ENCODE measurements around the gene DES.
"Not testable (repeated sequence)": the region's sequence is repeated elsewhere in the genome, so short reads cannot be mapped to it uniquely, and the experiment has no call there.

The DES gene

DNA sequence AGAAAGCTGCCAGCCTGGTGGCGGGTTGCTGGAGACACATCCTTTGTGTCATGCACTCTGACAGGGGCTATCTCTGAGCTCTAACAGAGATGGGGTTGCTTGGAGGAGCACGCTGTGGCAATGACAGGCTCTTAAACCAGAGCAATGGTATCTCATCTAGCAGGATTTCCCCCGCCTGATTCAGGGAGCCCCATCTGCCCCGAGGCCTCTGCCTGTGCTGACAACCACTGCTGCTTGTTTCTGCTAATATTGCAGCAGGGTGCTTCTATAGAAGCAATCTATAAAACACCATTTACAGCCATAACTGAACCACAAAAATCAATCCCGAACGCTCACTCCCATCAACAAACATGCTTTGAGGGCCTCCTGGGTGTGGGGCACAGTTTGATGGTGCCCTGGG is 17.6 kb upstream of the DES start:
- no peak for DNase-seq

DNA sequence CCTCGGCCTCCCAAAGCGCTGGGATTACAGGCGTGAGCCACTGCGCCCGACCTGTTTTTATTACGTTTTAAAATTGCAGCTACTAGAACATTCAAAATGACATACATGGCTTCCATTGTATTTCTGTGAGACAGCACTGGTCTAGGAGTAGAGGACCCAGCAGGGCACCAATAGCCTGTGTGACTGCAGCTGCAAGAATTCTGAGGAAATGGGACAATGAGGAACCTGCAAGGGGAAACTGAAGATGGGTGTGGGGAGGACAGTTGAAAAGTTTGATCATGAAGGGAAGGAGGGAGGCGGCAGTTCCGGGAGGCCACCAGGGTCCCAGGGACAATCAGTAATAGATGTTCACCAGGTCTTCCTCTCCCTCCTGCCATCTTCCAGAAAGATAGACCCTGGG is 16.6 kb upstream of the DES start:
- no peak for DNase-seq

DNA sequence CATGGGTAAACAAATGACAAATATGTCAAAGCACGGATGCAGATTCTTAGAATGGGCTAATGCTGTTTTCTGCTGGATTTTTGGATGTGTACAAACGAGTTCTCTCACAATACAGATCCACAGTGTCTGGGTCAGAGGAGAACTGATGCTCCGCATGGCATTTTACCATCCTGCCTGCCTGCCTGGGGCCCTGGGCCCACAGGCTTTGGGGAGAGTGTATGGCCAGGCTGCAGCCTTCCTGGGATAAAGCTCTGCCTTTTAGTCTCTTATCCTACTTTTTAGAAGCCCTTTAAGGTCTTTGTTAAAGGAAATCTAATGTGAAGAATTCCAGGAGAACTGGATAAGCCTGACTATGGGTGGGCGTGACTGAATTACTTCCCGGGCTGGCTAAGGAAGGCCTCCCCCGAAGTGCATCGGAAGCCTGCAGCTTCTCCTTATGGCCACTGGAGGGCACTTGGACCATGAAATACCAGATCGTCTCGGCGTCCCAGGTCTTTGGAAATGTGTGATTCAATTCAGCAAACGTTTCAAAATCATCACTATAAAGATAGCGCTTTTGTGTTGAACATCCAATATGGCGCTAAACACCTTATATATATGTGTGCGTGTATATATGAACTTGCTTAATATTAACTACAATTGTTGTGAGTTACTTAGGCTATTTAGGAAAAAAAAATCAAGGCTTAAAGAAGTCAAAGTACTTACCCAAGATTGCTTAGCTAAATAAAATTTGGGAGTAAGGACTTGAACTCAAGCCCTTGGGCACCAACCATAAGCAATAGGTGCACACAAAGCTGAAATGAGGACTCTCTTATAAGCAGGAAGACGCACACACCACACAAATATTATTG is 15.3 kb upstream of the DES start:
- peak; percentile 54 for DNase-seq

DNA sequence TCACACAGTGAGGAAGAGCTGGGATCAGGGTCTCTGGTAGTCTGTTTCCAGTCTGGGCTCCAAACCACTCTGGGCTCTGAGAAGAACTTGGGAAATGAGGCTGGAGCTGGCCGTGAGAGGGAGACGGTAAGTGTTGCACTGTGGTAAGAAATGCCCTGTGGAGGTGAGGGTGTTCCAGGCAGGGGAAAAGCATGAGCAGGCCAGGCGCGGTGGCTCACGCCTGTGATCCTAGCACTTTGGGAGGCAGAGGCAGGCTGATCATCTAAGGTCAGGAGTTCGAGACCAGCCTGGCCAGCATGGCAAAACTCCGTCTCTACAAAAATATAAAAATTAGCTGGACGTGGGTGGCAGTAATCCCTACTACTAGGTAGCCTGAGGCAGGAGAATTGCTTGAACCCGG is 14.3 kb upstream of the DES start:
- no peak for DNase-seq

DNA sequence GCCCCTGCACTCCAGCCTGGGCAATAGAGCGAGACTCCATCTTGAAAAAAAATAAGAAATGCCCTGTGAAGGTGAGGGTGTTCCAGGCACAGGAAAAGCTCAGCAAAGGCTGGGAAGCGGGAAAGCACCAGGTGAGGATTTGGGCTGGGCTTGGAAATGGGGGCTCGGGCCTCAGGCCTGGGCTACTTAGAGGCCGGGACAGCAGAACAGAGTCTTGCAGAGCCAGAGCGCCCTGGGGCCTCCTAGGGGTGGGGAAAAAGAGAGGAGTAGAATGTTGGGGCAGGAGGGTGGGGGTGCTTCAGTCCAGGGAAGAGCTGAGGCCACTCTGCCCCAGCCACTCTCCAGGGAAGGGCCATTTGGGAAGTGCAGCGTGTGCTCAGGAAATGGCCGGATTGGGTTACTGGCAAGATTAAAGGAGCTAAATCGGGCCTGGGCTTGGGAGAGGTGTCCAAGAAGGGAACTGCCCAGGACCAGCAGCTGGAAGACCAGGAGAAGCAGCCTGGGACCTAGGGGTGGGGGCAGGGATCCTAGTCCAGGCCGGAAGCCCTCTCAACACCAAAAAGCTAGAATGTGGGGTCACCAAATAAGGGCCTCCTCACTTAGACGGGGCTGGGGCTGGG is 13.8 kb upstream of the DES start:
- no peak for DNase-seq

DNA sequence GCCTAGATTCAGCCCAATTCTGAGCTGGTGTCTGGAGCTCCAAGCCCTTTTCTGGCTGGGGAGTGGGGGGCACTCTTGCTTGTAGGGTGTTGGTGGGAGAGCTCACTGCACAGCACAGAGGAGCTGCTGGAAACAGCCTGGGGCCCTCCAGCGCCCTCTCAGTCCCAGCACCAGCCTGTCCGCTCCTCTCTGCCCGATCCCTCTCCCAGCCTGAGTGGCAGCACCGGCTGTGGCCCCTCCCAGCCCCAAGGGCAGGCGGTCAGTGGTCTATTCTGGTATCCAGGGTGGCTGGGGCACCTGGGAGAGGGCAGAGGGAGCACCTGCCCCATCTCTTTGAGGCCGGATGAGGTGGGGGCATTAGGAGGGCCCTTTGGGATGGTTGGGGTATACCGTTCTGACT is 13.2 kb upstream of the DES start:
- no peak for DNase-seq

DNA sequence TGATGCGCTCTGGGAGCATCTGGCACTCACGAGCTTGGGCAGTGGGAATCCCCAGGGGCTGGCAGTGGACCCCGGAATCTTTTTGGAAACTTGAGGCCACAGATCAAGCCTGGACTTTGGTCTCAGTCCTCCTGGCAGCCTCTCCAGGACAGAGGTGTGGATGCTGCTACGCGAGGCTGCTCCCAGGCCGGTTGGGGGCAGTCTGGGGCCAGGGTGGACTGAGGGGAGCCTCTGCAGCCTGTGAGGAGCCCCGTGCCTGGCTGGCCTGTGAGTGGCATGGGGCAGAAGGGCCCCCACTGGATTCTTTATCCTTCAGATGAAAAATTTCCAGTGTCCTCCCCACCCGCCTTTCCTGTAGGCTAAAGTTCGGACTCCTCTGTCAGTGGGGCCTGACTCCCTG is 12.7 kb upstream of the DES start:
- DNase-seq: no peak

DNA sequence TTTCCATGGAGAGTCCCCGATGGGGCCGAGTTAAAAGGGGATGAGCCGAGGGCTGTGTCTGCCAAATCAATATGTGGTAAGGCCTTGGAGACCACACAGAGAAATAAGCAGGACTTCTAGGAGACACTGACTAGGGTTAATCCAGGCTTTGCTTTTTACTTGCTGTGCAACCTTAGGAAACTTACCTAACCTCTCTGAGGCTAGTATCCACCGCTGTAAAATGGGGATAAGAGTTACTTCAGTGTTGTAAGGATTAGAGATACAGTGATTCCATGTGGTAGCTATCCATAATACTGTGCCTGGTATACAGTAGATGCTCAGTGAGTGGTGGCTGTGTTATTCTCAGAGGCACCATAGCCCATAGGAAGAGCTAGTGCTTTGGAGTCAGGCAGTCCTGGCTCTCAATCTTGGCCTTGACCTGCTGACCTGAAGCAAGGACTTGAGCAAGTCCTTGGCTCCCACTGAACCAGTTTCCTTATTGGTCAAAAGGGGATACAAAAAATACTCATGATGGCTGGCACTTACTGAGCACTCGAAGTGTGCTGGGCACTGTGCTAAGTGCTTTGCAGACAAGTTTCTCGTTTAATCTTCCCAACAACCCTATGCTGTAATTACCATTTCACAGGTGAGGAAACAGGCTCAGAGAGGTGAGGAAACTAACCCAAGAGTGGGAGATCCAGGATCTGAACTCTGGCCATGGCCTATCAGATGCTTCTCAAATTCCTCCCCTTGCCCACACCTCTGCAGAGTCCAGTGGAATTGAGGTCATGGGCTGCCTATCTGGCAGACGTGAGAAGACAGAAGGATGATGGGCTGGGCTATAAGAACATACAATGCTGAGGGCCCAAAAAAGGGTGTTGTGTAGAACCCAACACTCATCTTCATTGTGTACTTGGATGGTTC is 12.0 kb upstream of the DES start:
- DNase-seq: no peak

DNA sequence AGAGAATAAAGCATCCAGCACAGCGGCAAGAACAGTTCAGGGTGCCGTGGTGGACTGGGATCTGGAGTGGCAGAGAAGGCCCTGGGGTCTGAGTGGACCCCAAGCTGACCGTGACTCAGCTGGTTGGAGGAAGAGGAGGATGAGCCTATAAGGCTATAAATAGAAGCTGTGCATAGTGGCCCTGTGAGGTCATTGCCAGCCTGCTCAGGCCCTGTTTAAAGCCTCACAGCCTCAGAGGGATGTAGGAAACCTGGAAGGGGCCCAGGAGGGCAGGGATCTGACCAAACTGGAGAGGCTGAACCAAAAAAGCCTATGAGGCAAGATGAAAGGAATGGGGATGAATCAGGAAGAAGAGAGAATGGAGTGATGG is 11.3 kb upstream of the DES start:
- DNase-seq: no peak

DNA sequence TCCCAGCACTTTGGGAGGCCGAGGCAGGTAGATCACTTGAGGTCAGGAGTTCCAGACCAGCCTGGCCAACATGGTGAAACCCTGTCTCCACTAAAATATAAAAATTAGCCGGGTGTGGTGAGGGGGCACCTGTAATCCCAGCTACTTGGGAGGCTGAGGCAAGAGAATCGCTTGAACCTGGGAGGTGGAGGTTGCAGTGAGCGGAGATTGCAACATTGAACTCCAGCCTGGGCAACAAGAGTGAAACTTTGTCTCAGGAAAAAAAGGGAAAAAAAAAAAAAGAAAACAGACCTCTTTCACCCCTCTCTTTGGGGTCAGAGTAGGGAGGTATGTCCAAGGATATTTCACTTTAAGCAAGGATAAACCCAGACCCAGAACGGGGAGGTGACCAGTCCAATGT is 10.8 kb upstream of the DES start:
- not testable (repeated sequence) for DNase-seq

DNA sequence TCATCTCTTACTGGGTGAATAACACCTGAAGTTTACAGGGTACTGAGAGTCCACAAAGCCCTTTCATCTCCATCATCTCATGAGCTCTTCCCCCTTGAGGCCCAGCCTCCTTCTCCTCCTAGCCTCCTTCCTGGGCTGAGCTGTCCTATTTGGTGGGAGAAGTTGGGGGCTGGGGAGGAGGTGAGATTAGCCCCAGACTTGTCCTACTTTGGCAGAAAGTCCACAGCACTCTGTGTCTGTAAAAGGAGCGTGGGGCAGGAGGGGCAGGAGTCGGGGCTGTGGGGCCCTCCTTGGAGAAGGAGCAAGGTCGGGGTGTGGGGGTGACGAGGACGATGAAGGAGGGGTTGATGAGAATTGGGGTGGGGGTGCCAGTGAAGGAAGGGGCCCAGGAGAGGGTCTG is 10.0 kb upstream of the DES start:
- no peak for DNase-seq

DNA sequence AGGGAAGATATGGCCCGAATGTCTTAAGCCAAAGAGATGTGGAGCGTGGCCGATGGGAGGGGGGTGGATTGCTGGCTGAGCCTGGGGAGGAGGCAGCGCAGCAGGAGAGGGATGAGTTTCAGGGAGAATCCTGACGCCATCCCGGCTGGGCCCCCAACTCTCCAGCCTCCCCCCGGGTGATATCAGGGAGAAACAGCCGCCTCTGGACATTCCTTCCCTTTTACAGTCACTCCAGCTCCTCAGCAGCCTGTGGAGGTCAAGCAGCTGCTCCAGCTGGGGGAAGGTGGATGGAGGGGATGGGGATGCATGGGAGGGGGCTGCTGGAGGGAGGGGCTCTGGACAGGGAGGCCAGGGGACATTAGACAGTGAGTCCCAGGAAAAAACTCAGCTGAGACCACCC is 9.5 kb upstream of the DES start:
- no peak for DNase-seq

DNA sequence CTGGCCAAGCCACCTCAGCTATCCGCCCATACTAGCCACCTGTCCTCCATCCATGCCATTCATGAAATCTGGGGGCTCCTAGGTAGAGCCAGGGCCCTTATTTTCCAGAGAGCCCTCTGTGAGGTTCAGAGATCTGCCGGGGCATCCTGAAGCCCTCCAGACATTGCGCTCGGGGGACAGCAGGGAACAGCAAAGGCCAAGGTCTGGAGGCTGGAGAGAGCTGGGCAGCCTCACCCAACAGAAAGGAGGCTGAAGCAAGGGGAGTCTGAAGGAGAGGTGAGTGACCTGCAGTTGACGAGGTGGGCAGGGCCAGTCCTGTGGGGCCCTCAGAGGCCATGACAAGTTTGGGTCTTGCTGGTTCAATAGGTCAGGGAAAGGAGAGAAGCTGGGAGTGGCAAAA is 8.6 kb upstream of the DES start:
- no peak for DNase-seq

DNA sequence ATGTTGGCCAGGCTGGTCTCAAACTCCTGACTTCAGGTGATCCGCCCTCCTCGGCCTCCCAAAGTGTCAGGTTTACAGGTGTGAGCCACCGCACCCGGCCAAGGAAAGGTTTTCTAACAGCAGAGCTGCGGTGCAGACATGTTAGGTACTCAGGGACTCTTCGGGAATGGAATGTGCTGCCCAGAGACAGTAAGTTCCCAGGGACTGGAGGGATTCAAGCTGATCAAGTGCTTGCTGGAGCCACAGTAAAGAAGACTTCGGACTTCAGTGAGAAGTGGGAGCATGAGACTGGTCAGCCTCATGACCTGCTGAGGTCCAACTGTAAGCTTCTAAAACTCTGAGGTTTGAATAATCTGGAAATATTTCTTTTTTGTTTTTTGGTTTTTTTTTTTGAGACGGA is 7.8 kb upstream of the DES start:
- no peak for DNase-seq

DNA sequence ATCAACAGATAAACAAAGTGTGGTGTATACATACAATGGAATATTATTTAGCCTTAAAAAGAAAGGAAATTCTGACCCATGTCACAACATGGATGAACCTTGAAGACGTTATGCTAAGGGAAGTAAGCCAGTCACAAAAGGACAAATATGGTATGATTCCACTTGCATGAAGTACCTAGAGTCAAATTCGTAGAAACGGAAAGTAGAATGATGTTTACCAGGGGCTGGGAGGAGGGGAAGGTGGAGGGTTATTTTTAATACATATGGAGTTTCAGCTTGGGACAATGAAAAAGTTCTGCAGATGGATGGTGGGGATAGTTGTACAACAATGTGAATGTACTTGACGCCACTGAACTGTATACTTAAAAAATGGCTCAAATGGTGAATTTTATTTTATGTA is 3.3 kb upstream of the DES start:
- no peak for DNase-seq

DNA sequence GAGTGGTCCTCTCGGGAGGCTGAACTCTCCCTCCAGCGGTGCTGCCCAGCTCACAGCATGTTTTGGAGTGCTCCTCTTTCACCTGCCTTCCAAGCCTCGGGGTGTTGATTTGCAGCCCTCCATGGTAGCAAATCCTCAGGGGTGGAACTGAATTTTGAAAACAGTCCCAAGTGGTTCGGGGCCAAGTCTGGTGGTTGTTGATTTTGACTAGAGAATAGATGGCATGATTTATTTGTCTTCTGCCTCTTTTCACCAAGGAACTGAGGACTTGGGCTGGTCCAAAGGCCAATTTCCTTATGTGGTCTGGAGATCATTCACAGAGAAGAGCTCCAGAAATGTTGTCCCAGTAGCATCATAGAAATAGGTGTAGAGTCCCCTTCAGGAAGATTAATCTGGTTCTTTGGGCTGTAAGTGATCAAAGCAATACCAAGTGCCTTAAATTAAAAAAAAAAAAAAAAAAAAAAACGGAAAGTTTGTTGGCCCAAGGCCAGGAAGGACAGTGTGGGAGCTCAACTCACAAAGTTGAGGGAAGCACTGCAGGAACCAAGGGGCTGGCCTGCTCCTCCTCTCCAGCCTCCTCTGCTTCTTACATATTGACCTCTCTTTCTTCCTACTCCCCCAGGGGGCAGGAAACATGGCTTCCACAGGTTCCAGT is 2.5 kb upstream of the DES start:
- DNase-seq: no peak

DNA sequence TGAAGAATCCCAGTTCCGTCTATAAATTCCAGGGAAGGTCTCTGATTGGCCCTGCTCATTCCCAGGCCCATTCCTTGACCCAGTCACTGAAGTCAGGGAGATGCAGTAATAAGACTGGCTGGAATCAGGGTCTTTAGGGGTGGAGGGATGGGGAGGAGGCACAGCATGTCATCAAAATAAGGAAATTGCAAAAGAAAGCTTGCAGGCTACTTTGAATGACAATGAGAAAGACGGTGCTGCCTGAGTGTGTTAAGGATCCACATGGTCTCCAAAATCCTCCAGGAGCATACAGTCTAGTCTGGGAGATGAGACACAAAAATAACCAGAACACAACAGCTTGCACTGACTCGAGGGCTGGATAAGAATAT is 2.0 kb upstream of the DES start:
- no peak for DNase-seq

DNA sequence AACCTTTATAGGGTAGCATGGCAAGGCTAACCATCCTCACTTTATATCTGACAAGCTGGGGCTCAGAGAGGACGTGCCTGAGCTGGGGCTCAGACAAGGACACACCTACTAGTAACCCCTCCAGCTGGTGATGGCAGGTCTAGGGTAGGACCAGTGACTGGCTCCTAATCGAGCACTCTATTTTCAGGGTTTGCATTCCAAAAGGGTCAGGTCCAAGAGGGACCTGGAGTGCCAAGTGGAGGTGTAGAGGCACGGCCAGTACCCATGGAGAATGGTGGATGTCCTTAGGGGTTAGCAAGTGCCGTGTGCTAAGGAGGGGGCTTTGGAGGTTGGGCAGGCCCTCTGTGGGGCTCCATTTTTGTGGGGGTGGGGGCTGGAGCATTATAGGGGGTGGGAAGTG is 1.2 kb upstream of the DES start:
- DNase-seq: no peak

DNA sequence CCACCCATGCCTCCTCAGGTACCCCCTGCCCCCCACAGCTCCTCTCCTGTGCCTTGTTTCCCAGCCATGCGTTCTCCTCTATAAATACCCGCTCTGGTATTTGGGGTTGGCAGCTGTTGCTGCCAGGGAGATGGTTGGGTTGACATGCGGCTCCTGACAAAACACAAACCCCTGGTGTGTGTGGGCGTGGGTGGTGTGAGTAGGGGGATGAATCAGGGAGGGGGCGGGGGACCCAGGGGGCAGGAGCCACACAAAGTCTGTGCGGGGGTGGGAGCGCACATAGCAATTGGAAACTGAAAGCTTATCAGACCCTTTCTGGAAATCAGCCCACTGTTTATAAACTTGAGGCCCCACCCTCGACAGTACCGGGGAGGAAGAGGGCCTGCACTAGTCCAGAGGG is 803 bp upstream of the DES start:
- DNase-seq: no peak

DNA sequence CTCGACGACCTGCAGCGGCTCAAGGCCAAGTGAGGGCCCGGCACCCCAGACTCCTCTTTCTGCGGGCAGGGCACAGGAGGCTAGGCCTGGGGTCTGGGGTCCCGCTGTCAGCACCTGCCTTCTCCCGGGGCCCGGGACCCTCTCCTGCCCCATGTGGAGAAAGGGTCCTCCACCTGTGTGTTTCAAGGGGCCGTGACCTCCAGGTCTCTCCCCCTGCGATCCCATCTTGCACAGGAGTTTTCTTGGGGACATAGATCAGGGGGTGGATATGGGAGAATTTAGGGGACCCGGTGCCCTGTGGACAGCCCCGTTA is 791 bp downstream of the DES start:
- DNase-seq: no peak

DNA sequence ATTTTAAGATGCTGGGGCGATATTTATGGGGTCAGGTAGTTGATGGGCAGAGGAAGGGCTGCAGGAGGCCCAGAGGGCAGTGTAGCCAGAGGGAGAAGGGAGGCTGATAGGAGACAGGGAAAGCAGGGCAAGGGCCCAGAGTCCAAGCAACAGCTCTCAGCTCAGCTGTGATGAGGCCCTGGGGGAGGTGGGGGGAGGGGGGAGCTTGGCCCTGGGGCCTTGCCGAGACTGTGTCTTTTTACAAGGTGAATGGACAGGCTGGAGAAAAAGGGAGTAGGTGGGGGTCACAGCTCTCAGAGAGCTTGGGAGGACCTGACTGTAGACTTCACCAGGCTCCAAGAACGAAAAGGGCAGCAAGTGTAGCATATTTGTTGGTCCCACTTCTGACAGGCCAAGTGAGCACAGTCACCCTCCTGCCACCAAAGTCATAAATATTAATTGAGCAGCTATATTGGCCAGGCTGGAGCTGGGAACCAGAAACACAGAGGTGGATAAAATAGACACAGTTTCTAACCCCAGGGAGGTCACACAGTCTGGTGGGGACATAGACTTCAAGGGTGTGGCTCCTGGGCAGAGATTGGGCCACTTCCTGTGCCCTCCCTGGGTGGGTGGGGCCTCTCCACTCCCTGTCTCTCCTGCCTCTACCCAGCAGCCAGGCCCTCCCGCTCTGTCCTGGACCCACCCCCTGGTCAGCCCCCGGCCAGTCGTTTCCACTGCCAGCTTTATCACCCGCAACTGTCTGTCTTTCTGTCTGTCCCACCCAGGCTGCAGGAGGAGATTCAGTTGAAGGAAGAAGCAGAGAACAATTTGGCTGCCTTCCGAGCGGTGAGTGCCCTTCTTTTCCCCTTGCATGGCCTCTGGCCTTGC is 1.4 kb downstream of the DES start:
- no peak for DNase-seq

DNA sequence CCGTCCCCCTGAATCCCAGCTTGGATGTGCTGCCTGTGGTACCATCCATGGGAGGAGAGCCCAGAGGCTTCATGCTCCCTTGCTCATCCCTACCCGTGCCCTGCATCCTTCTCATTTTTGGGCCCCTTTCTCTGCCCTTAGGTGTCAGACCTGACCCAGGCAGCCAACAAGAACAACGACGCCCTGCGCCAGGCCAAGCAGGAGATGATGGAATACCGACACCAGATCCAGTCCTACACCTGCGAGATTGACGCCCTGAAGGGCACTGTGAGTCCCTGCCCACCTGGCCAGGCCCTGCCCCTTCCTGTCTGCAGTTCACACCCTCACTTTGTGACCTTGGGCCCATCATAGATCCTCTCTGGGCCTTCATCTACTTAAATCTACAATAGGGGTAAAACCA is 2.5 kb downstream of the DES start:
- no peak for DNase-seq

DNA sequence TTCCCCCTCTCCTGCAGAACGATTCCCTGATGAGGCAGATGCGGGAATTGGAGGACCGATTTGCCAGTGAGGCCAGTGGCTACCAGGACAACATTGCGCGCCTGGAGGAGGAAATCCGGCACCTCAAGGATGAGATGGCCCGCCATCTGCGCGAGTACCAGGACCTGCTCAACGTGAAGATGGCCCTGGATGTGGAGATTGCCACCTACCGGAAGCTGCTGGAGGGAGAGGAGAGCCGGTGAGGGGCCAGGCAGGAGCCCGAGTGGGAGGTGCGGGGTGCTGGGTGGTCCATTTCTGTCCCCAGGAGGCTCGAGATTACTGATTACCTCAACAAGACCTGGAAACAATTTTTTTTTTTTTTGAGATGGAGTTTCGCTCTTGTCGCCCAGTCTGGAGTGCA is 3.1 kb downstream of the DES start:
- no peak for DNase-seq

All from central memory CD4-positive, alpha-beta T cell (primary cell).